Endothelial cell of umbilical vein (primary cell): Measurements from ENCODE around the gene PIEZO2. TPM values are rescaled to one million over a fixed set of nuclear protein-coding genes. Genes with fewer than 3 reads are reported as not detected.

ENCODE experiments used
- BruUV-seq: library from RNA; stranded (reverse); fragments of 400-500 nt; replicated peaks from 2 replicates; lab custom pipeline; 2021; lab: Mats Ljungman, UMichigan
- CTCF ChIA-PET: fragments of 300-600, 350-600 bp; sonication (Branson Sonifier 250); formaldehyde crosslinking; loops from one replicate; lab custom pipeline; 2021; ENCODE audit warnings: antibody characterized with exemption, inconsistent platforms; lab: Charles Lee
- POLR2A ChIA-PET: fragments of 300-600, 350-600 bp; sonication (Branson Sonifier 250); formaldehyde crosslinking; loops from one replicate; lab custom pipeline; 2021; ENCODE audit warnings: antibody characterized with exemption, inconsistent platforms; lab: Charles Lee
- DNase-seq: peaks from one replicate; pipeline ENCODE4 v3.0.0-alpha.2; 2011; ENCODE audit warnings: low read depth, low spot score
- FAIRE-seq: peaks from 2 replicates; lab custom pipeline; 2011; peaks lifted over from hg19 to GRCh38; lab: Jason Lieb, UNC
- H2AFZ ChIP-seq: 2 replicates; pipeline ENCODE4 v1.6.0; 2012; ENCODE audit warnings: low read depth, low read length, control low read depth, inconsistent platforms
- H3K27ac ChIP-seq: 2 replicates; pipeline ENCODE4 v1.5.1; 2011; ENCODE audit warnings: low read depth, mild to moderate bottlenecking, control low read depth, low read length, moderate library complexity; ENCODE audit not compliant: insufficient read depth
- H3K27me3 ChIP-seq, 2 experiments: 2 replicates each; pipeline versions ENCODE4 v1.6.0 to v1.6.1; 2011; ENCODE audit warnings: low read length in 2 of 2, mixed read lengths in 1 of 2; ENCODE audit not compliant: control insufficient read depth in 2 of 2, insufficient read depth in 2 of 2
- H3K36me3 ChIP-seq, 2 experiments: 2 replicates in 1 of 2; 3 replicates in 1 of 2; pipeline ENCODE4 v1.5.1; 2011; ENCODE audit warnings: low read length in 2 of 2, mild to moderate bottlenecking in 1 of 2, moderate library complexity in 1 of 2; ENCODE audit not compliant: control insufficient read depth in 2 of 2, insufficient read depth in 2 of 2; ENCODE audit errors: extremely low read depth in 1 of 2
- H3K4me1 ChIP-seq: 3 replicates; pipeline ENCODE4 v1.5.1; 2011; ENCODE audit warnings: mild to moderate bottlenecking, low read length; ENCODE audit not compliant: control insufficient read depth, insufficient read depth; ENCODE audit errors: extremely low read depth
- H3K4me2 ChIP-seq: 2 replicates; pipeline ENCODE4 v1.6.1; 2011; ENCODE audit warnings: low read length, control low read depth, mixed read lengths; ENCODE audit not compliant: insufficient read depth
- H3K4me3 ChIP-seq, 3 experiments: fragments of 200-600 bp in 1 of 3; sonication (generic), shearing (Covaris generic) in 1 of 3; replicated peaks in 1 of 3; 2 replicates each; pipeline ENCODE4 v1.5.1; 2011 to 2016; ENCODE audit warnings: control low read depth in 3 of 3, low read length in 3 of 3, mild to moderate bottlenecking in 2 of 3, inconsistent platforms in 1 of 3, low read depth in 1 of 3, moderate library complexity in 1 of 3; ENCODE audit not compliant: insufficient read depth in 1 of 3
- H3K79me2 ChIP-seq: 2 replicates; pipeline ENCODE4 v1.6.0; 2012; ENCODE audit warnings: low read length, inconsistent platforms; ENCODE audit not compliant: control insufficient read depth, insufficient read depth
- H3K9ac ChIP-seq: replicated peaks from 2 replicates; pipeline ENCODE3; 2011; ENCODE audit warnings: low read length, control low read depth; ENCODE audit not compliant: insufficient read depth; ENCODE audit errors: extremely low read depth
- H3K9me1 ChIP-seq: replicated peaks from 3 replicates; pipeline ENCODE4 v1.6.0; 2011; ENCODE audit warnings: mild to moderate bottlenecking, low read length; ENCODE audit not compliant: control insufficient read depth, insufficient read depth; ENCODE audit errors: extremely low read depth
- H3K9me3 ChIP-seq: replicated peaks from 2 replicates; pipeline ENCODE4 v1.5.1; 2012; ENCODE audit warnings: low read length, inconsistent platforms; ENCODE audit not compliant: control insufficient read depth, insufficient read depth
- H4K20me1 ChIP-seq: replicated peaks from 2 replicates; pipeline ENCODE3; 2011; ENCODE audit warnings: mild to moderate bottlenecking, low read length; ENCODE audit not compliant: control insufficient read depth, insufficient read depth; ENCODE audit errors: extremely low read depth
- CTCF ChIP-seq, 2 donors: IDR thresholded peaks; 1 replicate in 1 of 2; 2 replicates in 1 of 2; pipeline ENCODE4 v1.5.1; 2011; ENCODE audit warnings: low read length in 2 of 2, mild to moderate bottlenecking in 2 of 2, moderate library complexity in 2 of 2, control low read depth in 1 of 2, inconsistent platforms in 1 of 2, low read depth in 1 of 2; ENCODE audit not compliant: insufficient read depth in 1 of 2; ENCODE audit errors: extremely low read depth in 1 of 2
- EZH2 ChIP-seq: IDR thresholded peaks from 2 replicates; pipeline ENCODE4 v1.6.1; 2012; ENCODE audit warnings: borderline replicate concordance, low read depth, mild to moderate bottlenecking, moderate library complexity, low read length, inconsistent platforms; ENCODE audit not compliant: severe bottlenecking
- FOS ChIP-seq: IDR thresholded peaks from 2 replicates; pipeline ENCODE4 v1.6.1; 2011; ENCODE audit warnings: mild to moderate bottlenecking, low read length, moderate library complexity, borderline replicate concordance; ENCODE audit not compliant: insufficient read depth
- GATA2 ChIP-seq: IDR thresholded peaks from 2 replicates; pipeline ENCODE4 v1.7.0; 2011; ENCODE audit warnings: low read depth, mild to moderate bottlenecking, moderate library complexity, mixed read lengths, low read length; ENCODE audit not compliant: insufficient read length, insufficient read depth
- JUN ChIP-seq: IDR thresholded peaks from 2 replicates; pipeline ENCODE4 v1.6.1; 2011; ENCODE audit warnings: borderline replicate concordance, low read depth; ENCODE audit not compliant: insufficient read length, insufficient read depth
- MAX ChIP-seq: IDR thresholded peaks from 2 replicates; pipeline ENCODE4 v1.6.1; 2011; ENCODE audit not compliant: insufficient read depth, insufficient read length
- MYC ChIP-seq: IDR thresholded peaks from one replicate; pipeline ENCODE4 v1.6.1; 2011; ENCODE audit warnings: mild to moderate bottlenecking, low read depth, low read length
- POLR2A ChIP-seq: IDR thresholded peaks from 2 replicates; pipeline ENCODE4 v1.6.1; 2012; ENCODE audit warnings: low read depth, mild to moderate bottlenecking, control low read depth, low read length
- POLR2AphosphoS5 ChIP-seq: IDR thresholded peaks from 2 replicates; pipeline ENCODE4 v1.6.1; 2012; ENCODE audit warnings: low read depth, mild to moderate bottlenecking, control low read depth, low read length, moderate library complexity; ENCODE audit not compliant: insufficient read depth
- dilution Hi-C: fragments of 300-500 bp; cut with MboI; formaldehyde crosslinking; loops from one replicate; pipeline ENCODE4 v1.15.0; 2019; ENCODE audit warnings: low sequenced_read_pairs; ENCODE audit not compliant: extremely low pct_ligation_motif_present
- intact Hi-C: fragments of 100-400 bp; cut with micrococcal nuclease; formaldehyde crosslinking; loops from one replicate; pipeline ENCODE4 v1.10.0; 2022
- polyA plus RNA-seq, 4 experiments: library from polyadenylated mRNA; depleted of rRNA in 3 of 4; stranded (reverse) in 3 of 4; unstranded in 1 of 4; fragments of >200 nt; gene quantifications; 2 replicates each; pipeline versions ENCODE4 v1.2.1 to v1.2.3, GENCODE V29; 2011 to 2012; ENCODE audit warnings: missing spikeins in 1 of 4
- total RNA-seq: library from RNA; stranded (reverse); gene quantifications from 2 replicates; pipeline ENCODE4 v1.2.3, GENCODE V29; 2021

PIEZO2 gene
- total and polyA plus RNA-seq, 2 donors (not counting 3 experiments of a cell fraction or from before 2014, with no cell fraction given): 1.7 to 11.2 TPM

DNA sequence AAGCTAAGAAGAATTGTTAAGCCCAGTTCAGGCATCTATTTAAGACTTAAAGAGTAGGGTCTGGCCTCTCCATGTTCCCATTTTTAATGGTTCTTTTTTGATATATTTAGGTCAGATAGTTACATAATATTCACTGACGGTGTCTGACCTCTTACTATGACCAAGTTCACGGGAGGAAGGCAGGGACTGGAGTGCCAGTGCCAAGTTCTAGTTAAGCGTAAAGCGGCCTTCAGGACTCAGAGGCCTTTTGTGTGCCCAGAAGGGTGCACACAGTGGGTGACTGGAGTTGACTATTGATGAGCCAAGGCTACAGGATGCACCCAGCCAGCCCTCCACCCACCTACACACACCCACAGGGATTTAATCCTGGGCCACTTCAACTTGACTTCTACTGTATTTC, 290.9 kb downstream of the PIEZO2 start:
- Histone ChIP-seq H2AFZ (no peak overlapping the region), H3K79me2 (no peaks in the 10 kb centered on the region), H3K36me3 (no peaks in the 10 kb centered on the region), H4K20me1 (no peaks in the 10 kb centered on the region), H3K9ac (no peak overlapping the region), H3K9me1 (no peaks in the 10 kb centered on the region), H3K27me3 (no peaks in the 10 kb centered on the region), H3K4me2 (no peak overlapping the region), H3K4me1 (peaks cover 22% of the 10 kb centered on the region), H3K9me3 (no peaks in the 10 kb centered on the region), H3K27ac (no peak overlapping the region), H3K4me3 (no peak overlapping the region)
- TF ChIP-seq MAX (no peak), EZH2 (no peak), MYC (no peak), POLR2A (no peak), POLR2AphosphoS5 (no peak), JUN (no peak), CTCF (IDR thresholded peaks at IDR 0.05; ENCODE audit: extremely low read depth in 1 of 2, insufficient read depth in 1 of 2, low read depth in 1 of 2, low read length in 2 of 2) (no peak), GATA2 (no peak), FOS (no peak)
- intact Hi-C loops: no loop called here
- DNase-seq (no peak), FAIRE-seq (no peak)
- ChIA-PET CTCF (interaction anchor here (0.7 to 2.0 kb wide), 2 partner anchors 27 to 183 kb away, joined by 3 to 12 read pairs; no protein-coding TSS in a partner anchor), POLR2A (no interaction called here)
- dilution Hi-C loops: no loop called here
- no TSS peak for BruUV-seq
